SK-N-SH treated with all-trans-retinoic acid at 6 μM for 48 hours (cell line): ENCODE results near the gene RNU11.

ENCODE experiments used
- ARNTL ChIP-seq: fragments of 450-650 bp; formaldehyde crosslinking; IDR thresholded peaks from 2 replicates; pipeline ENCODE4 v1.5.0; 2020; ENCODE audit warnings: low read depth, mild to moderate bottlenecking, moderate library complexity, borderline replicate concordance
- GLIS3 ChIP-seq: fragments of 250-450 bp; sonication (Bioruptor Pico); IDR thresholded peaks from 2 replicates; pipeline ENCODE4 v1.5.0; 2020; ENCODE audit warnings: mild to moderate bottlenecking, moderate library complexity
- PATZ1 ChIP-seq: fragments of 250-450 bp; sonication (Bioruptor Pico); IDR thresholded peaks from 2 replicates; pipeline ENCODE4 v1.8.0; 2020; ENCODE audit warnings: mild to moderate bottlenecking, moderate library complexity, borderline replicate concordance
- POU6F1 ChIP-seq: fragments of 250-450 bp; sonication (Bioruptor Pico); IDR thresholded peaks from 2 replicates; pipeline ENCODE4 v1.8.0; 2021; ENCODE audit warnings: low read depth, mild to moderate bottlenecking, moderate library complexity, borderline replicate concordance
- PPARA ChIP-seq: fragments of 250-450 bp; sonication (Bioruptor Pico); IDR thresholded peaks from 2 replicates; pipeline ENCODE4 v1.5.0; 2020; ENCODE audit warnings: mild to moderate bottlenecking, borderline replicate concordance
- RARB ChIP-seq: fragments of 250-450 bp; sonication (Bioruptor Pico); IDR thresholded peaks from 2 replicates; pipeline ENCODE4 v1.8.0; 2021; ENCODE audit warnings: mild to moderate bottlenecking, moderate library complexity
- TCF4 ChIP-seq: fragments of 250-450 bp; sonication (Bioruptor Pico); IDR thresholded peaks from 2 replicates; pipeline ENCODE4 v1.8.0; 2021; ENCODE audit warnings: mild to moderate bottlenecking, moderate library complexity, borderline replicate concordance
- TOX ChIP-seq: fragments of 250-450 bp; sonication (Bioruptor Pico); IDR thresholded peaks from 2 replicates; pipeline ENCODE4 v1.8.0; 2021; ENCODE audit warnings: mild to moderate bottlenecking, moderate library complexity, borderline replicate concordance

GRCh38 chr1:28604411-28604810 is 44.0 kb upstream of the RNU11 start:
- TF ChIP-seq GLIS3 (no peak), ARNTL (CRISPR knock-in tag) (no peak), PATZ1 (CRISPR knock-in tag) (no peak), PPARA (CRISPR knock-in tag) (no peak), POU6F1 (CRISPR knock-in tag) (no peak), RARB (no peak), TOX (CRISPR knock-in tag) (no peak), TCF4 (CRISPR knock-in tag) (no peak)
